ENCODE data around the gene GRIPAP1. TPM values are rescaled to one million over a fixed set of nuclear protein-coding genes. Genes with fewer than 3 reads are reported as not detected.
A peak's percentile ranks its signal among the peaks of the same experiment; 100 is the strongest.

GRIPAP1 gene
- total RNA-seq, 1 donor from 2014 or later, result 43.4 TPM

DNA sequence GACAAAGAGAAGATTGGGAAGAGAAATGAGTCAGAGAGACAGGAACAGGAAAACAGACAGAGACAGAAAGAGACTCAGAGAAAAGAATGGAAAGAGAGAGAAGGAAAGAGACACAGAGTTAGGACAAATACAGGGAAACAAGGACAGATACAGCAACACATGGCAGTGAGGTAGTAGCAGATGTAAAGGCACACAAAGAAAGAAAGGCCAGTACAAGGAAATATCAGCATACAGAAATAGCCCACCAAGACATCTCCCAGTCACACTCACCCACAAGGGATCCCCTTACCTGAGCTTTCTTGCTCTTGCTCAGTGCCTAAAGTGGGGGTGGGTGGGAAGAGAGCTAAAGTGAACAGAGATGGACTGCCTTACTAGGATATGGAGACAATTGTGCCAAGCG is 4.2 kb downstream of the GRIPAP1 start:
- DNase-seq (ENCODE audit: low read depth) (no peak), FAIRE-seq (peak; percentile 39)
- no peak for TF ChIP-seq EZH2 (IDR thresholded peaks at IDR 0.05; ENCODE audit: insufficient read depth, low read length)
- TF ChIP-seq, protein P1, sequence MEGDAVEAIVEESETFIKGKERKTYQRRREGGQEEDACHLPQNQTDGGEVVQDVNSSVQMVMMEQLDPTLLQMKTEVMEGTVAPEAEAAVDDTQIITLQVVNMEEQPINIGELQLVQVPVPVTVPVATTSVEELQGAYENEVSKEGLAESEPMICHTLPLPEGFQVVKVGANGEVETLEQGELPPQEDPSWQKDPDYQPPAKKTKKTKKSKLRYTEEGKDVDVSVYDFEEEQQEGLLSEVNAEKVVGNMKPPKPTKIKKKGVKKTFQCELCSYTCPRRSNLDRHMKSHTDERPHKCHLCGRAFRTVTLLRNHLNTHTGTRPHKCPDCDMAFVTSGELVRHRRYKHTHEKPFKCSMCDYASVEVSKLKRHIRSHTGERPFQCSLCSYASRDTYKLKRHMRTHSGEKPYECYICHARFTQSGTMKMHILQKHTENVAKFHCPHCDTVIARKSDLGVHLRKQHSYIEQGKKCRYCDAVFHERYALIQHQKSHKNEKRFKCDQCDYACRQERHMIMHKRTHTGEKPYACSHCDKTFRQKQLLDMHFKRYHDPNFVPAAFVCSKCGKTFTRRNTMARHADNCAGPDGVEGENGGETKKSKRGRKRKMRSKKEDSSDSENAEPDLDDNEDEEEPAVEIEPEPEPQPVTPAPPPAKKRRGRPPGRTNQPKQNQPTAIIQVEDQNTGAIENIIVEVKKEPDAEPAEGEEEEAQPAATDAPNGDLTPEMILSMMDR (IDR thresholded peaks at IDR 0.05; ENCODE audit: insufficient read depth, low read depth, low read length), result no peak
- Mint-ChIP-seq H3K4me1 (ENCODE audit: low read depth, unreplicated experiment) (peaks cover 8% of the 10 kb centered on the region), H3K27me3 (ENCODE audit: low read depth, unreplicated experiment) (no peaks in the 10 kb centered on the region), H3K36me3 (ENCODE audit: low read depth, unreplicated experiment) (peaks cover 8% of the 10 kb centered on the region), H3K4me3 (ENCODE audit: unreplicated experiment) (peak overlapping the region; percentile 74), H3K9me3 (ENCODE audit: unreplicated experiment) (no peaks in the 10 kb centered on the region), H3K27ac (ENCODE audit: unreplicated experiment) (no peak overlapping the region)
- H3K4me2 ChIP-seq (ENCODE audit: low read length), result no peak overlapping the region
- H3K79me2 ChIP-seq (ENCODE audit: insufficient read depth, low read length), result peaks cover 15% of the 10 kb centered on the region
- H3K27me3 ChIP-seq (ENCODE audit: insufficient read depth, low read length), result no peaks in the 10 kb centered on the region
- no peak overlapping the region for H2AFZ ChIP-seq (ENCODE audit: low read depth, low read length)
- no peaks in the 10 kb centered on the region for H3K36me3 ChIP-seq (ENCODE audit: insufficient read depth, low read length)
- no peak overlapping the region for H3K27ac ChIP-seq (ENCODE audit: low read depth, low read length)
- peaks cover 9% of the 10 kb centered on the region for H4K20me1 ChIP-seq (ENCODE audit: insufficient read depth, low read length)
- H3K9me3 ChIP-seq (ENCODE audit: insufficient read depth, low read depth, low read length), result no peaks in the 10 kb centered on the region
- H3K4me3 ChIP-seq (ENCODE audit: insufficient read depth, low read depth, low read length), result no peak overlapping the region
- H3K9ac ChIP-seq (ENCODE audit: low read length), result no peak overlapping the region
- peaks cover 8% of the 10 kb centered on the region for H3K4me1 ChIP-seq (ENCODE audit: insufficient read depth, low read length)

DNA sequence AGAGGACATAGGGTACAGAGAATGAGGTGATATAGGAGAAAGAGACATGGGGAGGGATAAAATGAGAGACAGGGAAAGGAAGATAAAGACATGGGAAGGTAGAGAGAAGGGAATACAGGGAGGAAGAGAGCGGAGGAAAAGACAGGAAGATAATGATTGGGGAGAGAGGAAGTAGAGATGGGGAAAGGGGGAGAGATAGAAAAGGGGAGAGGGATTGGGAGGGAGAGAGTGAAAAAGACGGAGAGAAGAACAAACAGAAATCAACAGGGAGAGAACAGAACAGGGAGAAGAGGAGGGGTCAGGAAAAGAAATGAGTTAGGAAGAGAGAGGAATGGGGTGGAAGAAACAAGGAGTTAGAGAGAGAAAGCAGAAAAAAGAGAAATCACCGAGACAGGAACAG is 4.6 kb downstream of the GRIPAP1 start:
- Histone ChIP-seq H2AFZ (ENCODE audit: low read depth, low read length) (no peak overlapping the region), H3K9me3 (ENCODE audit: insufficient read depth, low read depth, low read length) (no peaks in the 10 kb centered on the region), H3K36me3 (ENCODE audit: insufficient read depth, low read length) (no peaks in the 10 kb centered on the region), H3K9ac (ENCODE audit: low read length) (no peak overlapping the region), H4K20me1 (ENCODE audit: insufficient read depth, low read length) (peaks cover 9% of the 10 kb centered on the region), H3K4me1 (ENCODE audit: insufficient read depth, low read length) (peaks cover 8% of the 10 kb centered on the region), H3K27ac (ENCODE audit: low read depth, low read length) (no peak overlapping the region), H3K27me3 (ENCODE audit: insufficient read depth, low read length) (no peaks in the 10 kb centered on the region), H3K4me3 (ENCODE audit: insufficient read depth, low read depth, low read length) (no peak overlapping the region), H3K79me2 (ENCODE audit: insufficient read depth, low read length) (peaks cover 15% of the 10 kb centered on the region), H3K4me2 (ENCODE audit: low read length) (no peak overlapping the region)
- peaks cover 8% of the 10 kb centered on the region for H3K4me1 Mint-ChIP-seq (ENCODE audit: low read depth, unreplicated experiment)
- no peak overlapping the region for H3K27ac Mint-ChIP-seq (ENCODE audit: unreplicated experiment)
- H3K27me3 Mint-ChIP-seq (ENCODE audit: low read depth, unreplicated experiment), result no peaks in the 10 kb centered on the region
- no peak for FAIRE-seq
- peaks cover 8% of the 10 kb centered on the region for H3K36me3 Mint-ChIP-seq (ENCODE audit: low read depth, unreplicated experiment)
- peak overlapping the region; percentile 74 for H3K4me3 Mint-ChIP-seq (ENCODE audit: unreplicated experiment)
- no peaks in the 10 kb centered on the region for H3K9me3 Mint-ChIP-seq (ENCODE audit: unreplicated experiment)
- TF ChIP-seq EZH2 (IDR thresholded peaks at IDR 0.05; ENCODE audit: insufficient read depth, low read length), result no peak
- TF ChIP-seq, protein P1 (IDR thresholded peaks at IDR 0.05; ENCODE audit: insufficient read depth, low read depth, low read length), result no peak
- no peak for DNase-seq (ENCODE audit: low read depth)

DNA sequence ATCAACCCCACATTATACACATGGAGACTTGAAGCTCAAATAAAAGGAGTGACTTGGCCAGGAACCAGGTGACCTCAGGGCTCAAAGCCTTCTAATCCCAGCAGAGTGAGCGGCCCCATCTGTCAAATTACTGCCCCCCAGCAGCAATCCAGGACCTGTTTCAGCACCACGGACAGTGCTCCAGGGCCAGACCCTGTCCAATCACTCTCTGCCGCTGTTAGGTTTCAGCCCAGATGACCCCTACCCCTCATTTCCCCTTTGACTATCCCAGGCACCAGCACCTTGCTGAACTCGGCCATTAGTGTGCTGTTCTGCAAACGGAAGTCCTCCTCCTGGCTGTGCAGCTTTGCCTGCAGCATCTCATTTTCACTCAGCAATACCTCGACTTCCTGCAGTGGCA is 5.1 kb downstream of the GRIPAP1 start:
- no peak overlapping the region for H3K9ac ChIP-seq (ENCODE audit: low read length)
- TF ChIP-seq EZH2 (IDR thresholded peaks at IDR 0.05; ENCODE audit: insufficient read depth, low read length), result no peak
- TF ChIP-seq, protein P1 (IDR thresholded peaks at IDR 0.05; ENCODE audit: insufficient read depth, low read depth, low read length), result no peak
- no peak for DNase-seq (ENCODE audit: low read depth)
- H3K4me3 Mint-ChIP-seq (ENCODE audit: unreplicated experiment), result no peak overlapping the region
- peak; percentile 26 for FAIRE-seq
- peaks cover 9% of the 10 kb centered on the region for H4K20me1 ChIP-seq (ENCODE audit: insufficient read depth, low read length)
- H3K27ac ChIP-seq (ENCODE audit: low read depth, low read length), result no peak overlapping the region
- no peaks in the 10 kb centered on the region for H3K27me3 Mint-ChIP-seq (ENCODE audit: low read depth, unreplicated experiment)
- no peaks in the 10 kb centered on the region for H3K27me3 ChIP-seq (ENCODE audit: insufficient read depth, low read length)
- no peak overlapping the region for H3K27ac Mint-ChIP-seq (ENCODE audit: unreplicated experiment)
- no peaks in the 10 kb centered on the region for H3K9me3 Mint-ChIP-seq (ENCODE audit: unreplicated experiment)
- H2AFZ ChIP-seq (ENCODE audit: low read depth, low read length), result no peak overlapping the region
- peaks cover 8% of the 10 kb centered on the region for H3K36me3 Mint-ChIP-seq (ENCODE audit: low read depth, unreplicated experiment)
- H3K4me1 Mint-ChIP-seq (ENCODE audit: low read depth, unreplicated experiment), result peaks cover 8% of the 10 kb centered on the region
- no peaks in the 10 kb centered on the region for H3K9me3 ChIP-seq (ENCODE audit: insufficient read depth, low read depth, low read length)
- no peak overlapping the region for H3K4me2 ChIP-seq (ENCODE audit: low read length)
- peaks cover 8% of the 10 kb centered on the region for H3K4me1 ChIP-seq (ENCODE audit: insufficient read depth, low read length)
- H3K79me2 ChIP-seq (ENCODE audit: insufficient read depth, low read length), result peaks cover 15% of the 10 kb centered on the region
- H3K4me3 ChIP-seq (ENCODE audit: insufficient read depth, low read depth, low read length), result no peak overlapping the region
- no peaks in the 10 kb centered on the region for H3K36me3 ChIP-seq (ENCODE audit: insufficient read depth, low read length)

Data from astrocyte (in vitro differentiated cells and primary cell).